Hypothalamus (tissue), 51 donors: ENCODE measurements around the gene SCN2B.

ENCODE experiments used
- DNase-seq, 51 donors: peaks; one replicate each; lab custom pipeline; 2025; lab: John Stamatoyannopoulos, UW

Gene SCN2B

DNA sequence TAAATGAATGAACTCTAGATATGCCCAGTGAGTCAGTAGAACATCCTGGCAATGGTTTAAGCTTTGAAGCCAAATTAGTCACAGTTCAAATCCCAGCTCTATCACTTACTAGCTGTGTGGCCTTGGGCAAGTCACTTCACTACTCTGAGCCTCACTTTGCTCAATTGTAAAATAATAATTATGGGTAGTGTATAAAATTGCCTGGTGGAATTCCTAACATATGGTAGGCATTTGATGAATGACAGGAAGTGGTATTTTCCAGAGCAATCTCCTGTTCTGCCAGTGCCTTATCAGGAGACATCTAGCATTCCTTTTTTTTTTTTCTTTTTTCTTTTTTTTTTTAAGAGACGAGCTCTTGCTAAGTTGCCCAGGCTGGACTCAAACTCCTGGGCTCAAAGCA lies 36.9 kb downstream of the SCN2B start:
- no peak for DNase-seq

DNA sequence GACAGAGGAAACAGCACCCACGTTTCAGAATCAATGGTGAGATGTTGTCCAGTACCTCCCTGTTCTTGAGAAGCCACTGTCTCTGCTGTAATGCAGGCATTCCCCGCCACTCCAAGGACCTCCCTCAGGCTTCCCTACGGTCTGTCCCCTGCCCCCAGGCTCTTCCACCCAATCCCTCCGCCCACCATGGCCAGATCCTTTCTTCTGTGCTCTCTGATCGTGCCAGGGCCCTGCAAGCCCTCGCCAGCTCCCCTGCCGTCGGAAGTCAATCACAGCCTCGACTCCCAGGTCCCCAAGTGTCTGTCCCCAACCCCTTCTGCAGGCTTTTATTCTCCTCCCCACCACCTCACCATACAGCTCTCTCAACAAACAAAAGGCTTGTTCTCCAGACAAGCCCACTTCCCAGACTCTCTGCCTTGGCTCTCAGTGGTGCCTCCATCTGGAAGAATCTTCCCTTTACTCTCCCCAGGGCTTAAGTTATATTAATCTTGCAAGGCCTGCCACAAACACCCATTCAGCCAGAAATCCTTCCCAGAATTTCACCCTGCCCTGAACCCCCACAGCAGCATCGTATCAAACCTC lies 37.5 kb downstream of the SCN2B start:
- DNase-seq = no peak

DNA sequence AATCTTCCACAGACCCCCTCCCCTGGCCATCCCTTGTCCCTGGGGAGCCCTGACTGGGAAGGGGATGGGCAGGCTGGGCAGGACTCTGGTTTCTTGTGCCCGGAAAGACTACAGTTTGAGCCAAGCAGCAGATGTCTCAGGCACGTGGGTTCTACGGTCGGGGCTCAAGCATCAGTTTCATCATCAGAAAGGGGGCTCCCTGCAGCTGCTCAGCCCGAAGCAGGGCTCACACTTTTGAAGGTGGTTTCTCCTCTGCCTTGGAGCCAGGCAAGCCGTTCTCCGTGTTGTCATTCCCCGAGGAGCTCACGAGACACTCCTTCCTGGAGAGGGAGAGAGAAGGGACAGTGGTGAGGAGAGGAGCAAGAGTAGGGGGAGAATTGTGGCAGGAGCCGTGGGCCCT lies 39.6 kb downstream of the SCN2B start:
- no peak for DNase-seq

DNA sequence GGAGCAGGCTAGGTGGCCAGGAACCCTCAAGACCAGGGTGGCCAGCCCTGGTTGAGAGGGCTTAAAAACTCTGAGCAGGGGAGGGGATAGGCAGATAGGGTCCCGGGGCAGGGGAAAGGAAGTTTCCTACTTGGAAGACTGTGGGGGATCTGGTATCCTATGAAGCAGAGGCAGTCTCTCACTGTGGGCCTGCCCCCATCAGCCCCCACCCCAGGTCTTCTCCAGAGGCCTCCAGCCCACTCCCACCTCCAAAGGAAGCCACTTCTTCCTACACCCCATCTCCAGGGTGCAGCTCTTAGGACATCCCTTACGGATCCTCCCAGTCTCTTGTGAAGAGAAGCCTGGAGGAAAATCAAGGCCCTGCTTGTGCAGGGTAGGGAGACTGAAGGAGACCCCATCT lies 40.1 kb downstream of the SCN2B start:
- DNase-seq = no peak

DNA sequence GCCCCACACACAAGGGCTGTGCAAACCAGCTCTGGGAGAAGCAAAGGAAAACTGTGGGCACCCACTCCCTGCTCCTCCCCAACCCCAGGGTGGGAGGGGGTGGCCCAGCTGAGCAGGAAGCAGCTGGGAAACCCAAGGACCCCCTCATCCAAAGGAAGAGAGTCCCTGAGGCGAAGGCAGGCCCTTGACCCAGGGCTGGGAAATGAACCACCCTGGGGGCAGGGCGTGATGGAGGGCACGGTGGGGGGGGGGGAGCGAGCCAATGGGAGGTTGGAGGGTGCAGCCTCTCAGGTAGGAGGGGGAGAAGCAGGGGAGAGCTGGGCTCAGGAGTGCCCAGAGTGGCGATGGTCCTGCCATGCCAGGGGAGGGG lies 40.7 kb downstream of the SCN2B start:
- DNase-seq = no peak

DNA sequence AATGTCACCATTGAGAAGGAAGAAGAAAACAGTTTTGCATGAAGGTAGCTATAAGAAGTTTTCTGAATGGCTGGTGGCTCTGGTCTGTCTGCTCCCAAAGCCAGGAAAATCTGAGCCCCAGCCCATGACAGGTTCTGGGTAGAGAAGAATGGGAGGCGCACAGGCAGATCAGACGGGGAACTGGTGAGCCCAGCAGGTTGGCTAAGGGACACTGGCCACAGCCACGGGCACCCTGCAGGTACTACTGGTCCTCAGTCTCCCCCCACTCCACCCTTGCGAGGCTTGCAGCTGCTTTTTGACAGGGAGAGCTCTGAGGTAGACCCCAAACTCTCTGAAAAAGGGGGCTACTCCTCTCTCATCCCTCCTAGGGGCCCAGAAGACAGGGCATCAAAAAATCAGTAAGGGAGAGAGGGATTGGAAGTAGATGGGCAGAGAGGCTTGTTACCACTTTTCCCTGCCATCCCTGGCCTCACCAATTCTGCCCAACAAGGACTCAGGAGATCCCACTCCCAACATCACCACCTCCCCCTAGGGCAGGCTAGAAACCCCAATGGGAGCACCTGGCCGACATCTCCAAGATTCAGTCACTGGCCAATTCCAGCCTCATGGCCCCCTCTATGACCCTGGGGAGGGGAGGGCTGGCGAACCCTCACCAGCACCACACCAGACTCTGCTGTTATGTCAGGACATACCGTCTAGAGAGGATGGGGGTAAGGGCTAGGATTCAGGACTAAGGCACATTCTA lies 41.2 kb downstream of the SCN2B start:
- DNase-seq = no peak

DNA sequence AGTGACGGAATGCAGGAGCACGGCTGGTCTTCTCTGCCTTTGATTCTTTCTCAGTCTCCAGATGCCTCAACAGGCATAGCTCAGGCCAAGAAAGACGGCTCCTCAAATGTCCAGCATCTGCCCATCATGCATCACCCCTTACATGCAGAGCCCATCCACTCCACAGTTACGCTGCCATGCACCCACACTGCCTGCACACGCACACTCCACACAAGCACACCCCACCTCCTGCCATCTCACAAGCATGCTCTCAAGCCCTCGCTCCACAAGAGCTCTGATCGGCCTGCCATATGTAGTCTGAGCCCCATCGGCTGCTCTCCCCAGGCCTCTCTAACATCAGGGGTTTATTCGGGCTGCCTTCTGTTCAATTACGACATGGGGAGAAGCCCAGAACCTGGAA lies 42.6 kb downstream of the SCN2B start:
- DNase-seq = no peak

DNA sequence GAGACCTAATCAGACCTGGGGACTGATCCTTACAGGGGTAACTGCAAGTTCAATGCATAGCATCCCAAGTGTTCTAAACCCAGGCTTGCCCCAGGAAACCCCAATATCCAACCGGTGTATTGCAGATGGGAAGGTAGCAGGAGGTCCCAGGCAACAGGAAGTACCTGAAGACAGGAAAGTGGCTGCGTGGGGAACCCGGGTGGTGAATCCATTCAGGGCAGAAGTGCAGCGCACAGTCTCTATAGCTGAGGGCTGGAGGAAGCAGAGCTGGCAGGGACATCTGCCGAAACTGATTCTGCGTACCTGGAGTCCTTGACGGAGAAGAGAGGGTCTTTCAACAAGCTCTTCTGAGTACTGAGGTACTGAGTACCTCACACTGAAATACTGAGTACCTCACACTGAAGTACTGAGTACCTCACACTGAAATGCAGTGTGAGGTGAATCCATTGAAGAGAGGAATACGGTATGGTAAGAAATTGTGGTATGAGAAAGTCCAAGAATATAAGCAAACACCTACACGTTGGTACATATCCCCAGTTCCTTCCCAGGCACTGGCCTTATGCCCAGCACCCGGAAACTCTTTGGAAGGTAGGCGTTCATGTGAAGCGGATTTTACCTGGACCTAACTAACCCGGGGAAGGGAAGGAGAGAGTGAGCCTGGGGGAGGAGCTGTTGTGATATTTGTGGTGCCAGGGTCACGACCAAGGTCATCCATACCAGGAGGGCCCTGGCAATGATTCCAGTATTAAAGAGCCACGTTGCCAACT lies 43.9 kb downstream of the SCN2B start:
- no peak for DNase-seq

DNA sequence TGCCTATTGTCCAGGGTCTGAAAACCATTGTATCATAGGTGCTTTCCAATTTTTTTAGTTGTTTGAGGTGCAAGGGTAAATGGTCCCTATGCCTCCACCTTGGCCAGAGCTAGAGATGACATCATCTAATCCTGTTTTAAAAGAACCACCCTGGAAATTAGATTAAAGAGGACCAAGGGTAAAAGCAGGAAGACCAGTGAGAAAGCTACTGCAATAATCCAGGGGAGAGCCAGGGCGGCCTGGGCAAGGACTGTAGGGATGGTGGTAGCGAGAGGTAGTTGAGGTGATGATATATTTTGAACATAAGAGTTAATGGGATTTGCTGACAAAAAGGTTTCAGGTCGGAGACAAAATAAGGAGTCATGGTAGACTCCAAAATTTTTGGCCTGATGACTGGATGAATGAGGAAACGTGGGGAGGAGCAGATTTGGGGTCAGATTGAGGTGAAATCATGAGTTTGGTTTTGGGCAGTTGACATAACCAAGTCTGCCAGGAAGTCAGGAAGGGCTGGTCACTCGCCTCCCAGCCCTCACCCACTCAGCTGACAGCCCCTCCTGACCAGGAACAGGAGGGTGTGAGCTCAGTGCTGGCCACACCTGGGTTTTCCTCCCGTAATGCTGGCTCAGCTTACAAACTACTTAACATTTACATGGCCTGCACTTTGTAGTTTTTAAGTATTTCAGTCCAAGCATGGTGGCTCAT lies 46.8 kb downstream of the SCN2B start:
- no peak for DNase-seq

DNA sequence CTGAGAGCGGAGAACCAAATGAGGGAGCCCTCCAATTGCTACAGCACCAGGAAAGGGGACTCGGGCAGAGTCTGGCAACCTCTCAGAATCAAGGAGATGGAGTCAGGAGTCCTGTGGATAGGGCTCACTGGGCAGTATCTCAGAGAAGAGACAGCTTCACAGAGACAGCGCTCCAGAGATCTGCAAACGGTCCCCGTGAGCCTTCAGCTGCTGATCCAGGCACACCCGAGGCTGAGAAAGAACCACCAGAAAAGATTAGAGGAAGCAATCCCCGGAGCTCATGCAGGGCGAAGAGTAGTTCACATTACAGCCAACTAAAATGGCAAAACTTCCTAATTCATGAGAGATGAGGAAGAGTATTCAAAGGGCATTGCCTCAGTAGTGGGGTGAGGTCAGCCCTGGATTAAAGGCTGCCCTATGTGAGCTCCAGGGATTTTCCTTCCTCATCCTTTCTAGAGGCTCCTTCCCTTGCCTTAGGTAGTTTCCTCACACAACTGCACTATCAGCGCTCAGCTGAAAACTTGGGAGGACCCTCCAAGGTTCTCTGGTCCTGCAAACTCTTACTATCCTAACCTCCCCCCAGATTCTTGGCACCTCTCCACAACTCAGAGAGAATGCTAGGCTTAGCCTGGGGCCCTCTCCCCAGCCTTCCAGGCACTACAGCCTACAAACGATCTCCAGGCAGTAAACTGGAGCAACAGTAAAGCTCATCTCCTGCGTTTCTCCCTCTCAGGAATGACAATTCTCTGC lies 47.5 kb downstream of the SCN2B start:
- DNase-seq = no peak

DNA sequence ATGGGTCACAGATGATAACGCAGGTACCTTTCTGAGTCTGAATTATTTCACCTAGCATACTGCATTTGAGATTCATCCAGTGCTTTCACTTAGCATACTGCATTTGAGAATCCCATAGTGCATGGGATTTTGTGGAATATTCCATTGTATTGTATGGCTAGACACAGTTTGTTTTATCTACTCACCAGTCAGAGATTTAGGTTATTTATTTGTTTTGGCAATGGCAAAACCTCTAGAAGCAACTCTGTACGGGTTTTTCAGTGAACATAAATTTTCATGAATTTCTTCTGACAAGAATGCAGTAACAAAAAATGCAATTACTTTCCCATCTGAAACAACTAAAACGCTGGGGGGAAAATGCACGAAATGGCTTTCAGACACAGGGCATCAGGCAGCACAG lies 48.1 kb downstream of the SCN2B start:
- no peak for DNase-seq

DNA sequence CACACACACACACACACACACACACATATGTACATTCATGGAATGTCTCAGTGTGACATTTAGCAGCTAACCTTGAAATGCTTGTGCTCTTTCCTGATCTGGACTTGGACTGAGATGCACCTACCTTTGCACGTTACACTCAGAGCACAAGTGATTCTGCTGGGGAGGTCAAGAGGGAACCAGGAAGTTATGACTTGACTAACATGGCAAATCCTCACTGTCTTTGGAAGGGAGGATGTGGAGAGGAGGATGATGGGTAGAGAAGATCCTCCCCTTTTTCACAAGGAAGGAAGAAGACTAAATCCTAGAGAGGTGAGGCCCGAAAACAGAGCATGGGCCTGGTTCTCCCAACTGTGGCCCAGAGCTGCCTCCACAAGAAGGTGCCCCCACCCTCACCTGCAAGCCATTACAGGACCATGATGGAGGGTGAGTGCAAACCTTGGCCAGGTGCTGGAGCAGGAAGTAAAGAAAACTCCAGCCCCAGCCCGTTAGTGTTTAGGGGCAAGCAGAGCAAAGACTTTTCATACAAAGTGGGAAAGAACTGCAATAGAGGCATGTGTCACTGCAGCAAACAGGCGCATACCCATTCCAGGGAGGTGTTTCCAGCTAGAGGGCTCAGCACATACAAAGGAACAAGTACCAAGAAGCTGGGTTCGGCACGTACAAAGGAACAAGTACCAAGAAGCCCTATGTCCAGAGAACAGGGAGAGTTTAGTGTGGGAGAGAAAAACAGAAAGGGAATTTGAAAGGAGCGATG lies 50.2 kb downstream of the SCN2B start:
- DNase-seq = no peak

DNA sequence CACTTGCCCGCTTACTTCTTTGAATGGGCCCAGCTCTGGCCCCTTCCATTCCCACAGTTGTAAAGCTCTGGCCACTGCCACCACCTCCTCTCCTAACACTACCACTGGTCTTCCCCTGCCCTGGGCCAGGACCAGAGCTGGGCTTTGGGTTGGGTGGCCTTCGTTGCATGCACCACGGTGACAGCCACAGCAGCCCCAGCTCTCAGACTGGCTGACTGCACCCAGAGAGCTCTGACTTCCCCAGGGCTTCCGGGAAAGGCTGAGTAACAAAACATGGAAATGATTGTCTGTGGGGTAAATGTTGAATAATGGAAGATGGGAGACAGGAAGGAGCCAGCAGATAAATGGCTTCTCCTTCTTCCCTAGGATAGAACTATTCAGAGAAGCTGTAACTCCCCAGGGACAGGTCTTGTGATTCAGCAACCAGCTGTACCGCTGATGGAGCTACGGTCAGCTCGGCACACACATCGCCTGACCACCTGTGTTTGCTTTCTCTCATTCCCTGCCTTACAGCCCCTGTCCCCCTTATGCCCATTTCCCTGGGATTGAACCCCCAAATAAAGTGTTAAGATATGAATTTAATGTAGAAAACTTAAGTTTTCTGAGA lies 51.4 kb downstream of the SCN2B start:
- no peak for DNase-seq

DNA sequence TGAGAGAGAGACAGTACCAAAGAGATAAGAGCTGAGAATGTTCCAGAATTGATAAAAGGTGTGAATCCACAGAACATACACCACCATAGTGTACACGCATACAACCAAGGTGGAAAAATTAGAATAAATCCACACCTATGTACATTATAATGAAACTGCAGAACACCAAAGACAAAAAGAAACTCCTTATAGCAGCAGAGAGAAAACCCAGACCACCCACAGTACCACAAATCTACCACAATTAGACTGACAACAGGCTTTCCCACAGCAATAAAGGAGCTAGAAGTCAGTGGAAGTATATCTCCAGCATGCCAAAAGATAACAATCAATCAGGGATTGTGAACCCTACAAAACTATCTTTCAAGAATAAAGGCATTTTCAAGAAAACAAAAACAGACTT lies 55.6 kb downstream of the SCN2B start:
- DNase-seq = no peak

DNA sequence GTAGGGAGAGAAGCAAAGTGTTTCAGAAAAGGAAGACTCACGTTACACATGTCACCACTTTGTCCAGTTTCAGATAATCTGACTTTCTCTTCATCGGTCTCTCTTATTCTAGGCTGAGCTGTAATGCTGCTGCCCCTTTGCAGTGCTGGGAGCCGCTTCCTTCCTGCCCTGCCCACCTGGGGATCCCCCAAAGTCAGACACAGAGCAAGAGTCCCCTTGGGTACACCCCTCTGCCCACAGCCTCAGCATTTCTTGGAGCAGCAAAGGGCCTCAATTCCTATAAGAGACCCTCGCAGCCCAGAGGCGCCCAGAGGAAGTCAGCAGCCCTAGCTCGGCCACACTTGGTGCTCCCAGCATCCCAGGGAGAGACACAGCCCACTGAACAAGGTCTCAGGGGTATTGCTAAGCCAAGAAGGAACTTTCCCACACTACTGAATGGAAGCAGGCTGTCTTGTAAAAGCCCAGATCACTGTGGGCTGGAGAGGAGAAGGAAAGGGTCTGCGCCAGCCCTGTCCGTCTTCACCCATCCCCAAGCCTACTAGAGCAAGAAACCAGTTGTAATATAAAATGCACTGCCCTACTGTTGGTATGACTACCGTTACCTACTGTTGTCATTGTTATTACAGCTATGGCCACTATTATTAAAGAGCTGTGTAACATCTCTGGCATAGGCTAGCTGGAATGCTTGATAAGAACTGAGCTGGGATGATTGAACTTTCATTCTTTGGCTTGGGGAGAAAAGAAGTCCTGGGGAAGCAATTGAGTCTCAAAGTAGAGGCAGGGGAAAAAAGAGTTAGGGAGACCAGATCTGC lies 58.4 kb downstream of the SCN2B start:
- no peak for DNase-seq

DNA sequence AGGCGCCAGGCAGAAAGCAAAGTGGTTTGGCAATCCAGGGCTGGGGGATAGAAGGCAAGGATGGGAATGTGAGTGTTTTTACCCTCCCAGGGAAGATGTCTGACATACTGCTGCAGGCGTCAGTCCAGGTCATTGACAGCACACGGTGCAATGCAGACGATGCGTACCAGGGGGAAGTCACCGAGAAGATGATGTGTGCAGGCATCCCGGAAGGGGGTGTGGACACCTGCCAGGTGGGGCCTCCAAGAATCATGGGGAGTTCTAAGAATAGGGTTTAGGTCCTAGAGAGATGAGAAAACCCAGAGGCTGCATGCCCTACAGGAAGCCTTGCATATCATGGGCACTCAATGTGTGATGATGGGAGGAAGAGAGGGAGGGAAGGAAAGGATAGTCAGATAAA lies 61.4 kb downstream of the SCN2B start:
- DNase-seq = no peak

DNA sequence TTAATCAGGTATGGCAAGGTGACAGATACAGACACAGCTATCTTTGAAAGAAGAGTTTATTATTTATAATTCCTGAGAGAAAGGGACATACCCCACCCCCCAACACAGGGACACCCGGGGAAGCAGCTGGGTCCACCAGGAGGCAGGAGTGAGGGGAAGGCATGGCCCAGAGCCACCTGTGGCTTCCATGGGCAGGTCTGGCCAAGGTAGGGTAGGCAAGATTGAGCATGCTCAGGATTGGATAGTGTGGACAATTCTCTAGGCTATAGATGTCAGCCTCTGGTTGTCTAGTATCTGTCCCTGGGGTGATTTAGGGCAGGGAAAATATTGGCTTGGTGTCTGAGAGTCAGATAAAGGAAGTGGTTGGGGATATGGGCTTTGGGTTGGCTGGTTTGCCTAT lies 62.2 kb downstream of the SCN2B start:
- no peak for DNase-seq

DNA sequence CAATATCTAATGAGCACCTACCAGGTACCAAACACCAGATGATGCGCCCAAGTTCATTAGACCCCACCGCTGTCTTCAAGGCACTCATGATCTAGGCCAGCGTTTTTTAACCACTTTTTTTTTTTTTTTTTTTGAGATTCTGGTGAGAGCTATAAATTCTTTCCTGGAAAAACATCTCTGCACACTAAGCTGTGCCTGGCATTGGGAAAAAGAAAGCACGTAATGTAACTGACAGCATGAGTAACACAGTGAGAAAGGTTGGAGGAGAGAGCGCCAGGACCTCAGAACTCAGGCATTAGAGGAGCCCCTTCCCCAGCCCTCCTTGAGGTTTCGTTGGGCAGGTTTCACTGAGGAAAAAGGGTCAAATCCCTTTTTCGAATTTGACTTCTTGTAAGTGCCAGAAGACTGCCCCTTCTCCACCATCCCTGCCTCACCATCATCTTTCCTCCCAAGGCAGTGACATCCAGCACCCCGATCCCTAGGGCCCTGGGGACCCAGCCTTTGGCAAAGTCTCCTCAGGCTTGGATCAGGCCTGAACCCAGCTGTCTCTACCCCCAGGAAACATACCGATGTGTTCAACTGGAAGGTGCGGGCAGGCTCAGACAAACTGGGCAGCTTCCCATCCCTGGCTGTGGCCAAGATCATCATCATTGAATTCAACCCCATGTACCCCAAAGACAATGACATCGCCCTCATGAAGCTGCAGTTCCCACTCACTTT lies 63.6 kb downstream of the SCN2B start:
- no peak for DNase-seq
